GM18520 (cell line): ENCODE results near the gene FBXO28.
A peak's percentile ranks its signal among the peaks of the same experiment; 100 is the strongest.
"Not testable (repeated sequence)": the region's sequence is repeated elsewhere in the genome, so short reads cannot be mapped to it uniquely, and the experiment has no call there.

Source experiments
- ATAC-seq: cut with Tn5 transposase; IDR thresholded peaks from one replicate; pipeline ENCODE4 v1.9.1; 2021; ENCODE audit not compliant: unreplicated experiment

The FBXO28 gene, protein sequence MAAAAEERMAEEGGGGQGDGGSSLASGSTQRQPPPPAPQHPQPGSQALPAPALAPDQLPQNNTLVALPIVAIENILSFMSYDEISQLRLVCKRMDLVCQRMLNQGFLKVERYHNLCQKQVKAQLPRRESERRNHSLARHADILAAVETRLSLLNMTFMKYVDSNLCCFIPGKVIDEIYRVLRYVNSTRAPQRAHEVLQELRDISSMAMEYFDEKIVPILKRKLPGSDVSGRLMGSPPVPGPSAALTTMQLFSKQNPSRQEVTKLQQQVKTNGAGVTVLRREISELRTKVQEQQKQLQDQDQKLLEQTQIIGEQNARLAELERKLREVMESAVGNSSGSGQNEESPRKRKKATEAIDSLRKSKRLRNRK

GRCh38 chr1:224113918-224114786, at the start of gene FBXO28:
FBXO28 (plus strand) TSS chr1:224114111; CDS start chr1:224114130, 19 bp downstream.
- ATAC-seq = peak; percentile 84

DNA sequence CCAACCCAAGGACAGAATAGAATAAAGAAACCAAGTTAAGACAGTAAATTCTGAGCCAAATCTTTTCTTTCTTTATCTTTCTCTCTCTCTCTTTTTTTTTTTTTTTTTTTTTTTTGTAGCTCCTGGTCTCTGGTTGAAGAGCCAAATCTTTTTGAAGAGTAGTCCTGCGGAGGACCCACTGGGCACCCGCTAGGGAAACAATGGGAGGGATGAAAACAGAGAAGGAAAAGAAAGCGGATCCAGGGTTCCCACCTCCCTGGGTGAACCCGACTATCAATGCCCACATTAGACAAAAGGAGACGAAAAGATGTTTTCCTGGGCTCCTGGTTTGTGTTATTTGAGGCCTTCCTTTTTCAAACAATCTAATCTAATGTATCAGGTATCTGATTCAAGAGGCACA, 49.8 kb upstream of the FBXO28 start:
- ATAC-seq = no peak

DNA sequence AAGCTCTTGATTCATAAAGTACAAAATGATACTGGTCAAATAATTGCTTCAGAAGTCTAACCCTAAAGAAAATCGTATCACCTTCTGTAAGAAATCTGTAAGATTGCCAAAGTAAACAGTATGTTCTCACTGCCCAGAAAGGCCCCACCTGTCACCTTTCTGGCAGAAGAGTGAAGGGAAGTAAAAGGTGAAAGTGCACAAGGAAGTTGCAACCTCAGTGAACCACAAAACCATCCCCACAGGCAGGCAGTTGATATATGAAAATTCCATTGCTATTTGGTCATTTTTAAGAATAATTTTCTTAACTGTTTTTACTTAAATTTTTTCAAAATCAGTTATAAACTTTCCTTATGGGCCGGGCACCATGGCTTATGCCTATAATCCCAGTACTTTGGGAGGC, 48.5 kb upstream of the FBXO28 start:
- no peak for ATAC-seq

DNA sequence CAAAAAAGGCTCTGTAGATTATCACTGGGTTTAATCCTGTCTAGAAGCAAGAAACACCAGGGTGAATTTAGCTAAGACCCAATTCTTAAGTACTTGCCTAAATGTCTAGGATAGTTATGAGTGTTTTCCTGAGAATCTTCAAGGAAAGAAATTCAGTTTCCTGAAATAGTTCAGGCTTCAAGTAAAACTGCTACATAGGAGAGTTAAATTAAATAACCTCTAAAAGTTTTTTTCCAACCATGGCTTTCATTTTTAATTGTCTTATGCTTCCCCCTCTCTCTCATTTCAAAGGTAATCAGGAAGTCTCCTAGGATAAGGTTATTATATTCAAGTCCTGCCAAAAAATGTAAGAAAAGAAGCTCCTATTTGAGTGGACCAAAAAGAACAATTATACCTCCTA, 46.7 kb upstream of the FBXO28 start:
- ATAC-seq = no peak

- ATAC-seq = no peak
Observed at GRCh38 chr1:224067621-224068457, 46.1 kb upstream of the FBXO28 start.

DNA sequence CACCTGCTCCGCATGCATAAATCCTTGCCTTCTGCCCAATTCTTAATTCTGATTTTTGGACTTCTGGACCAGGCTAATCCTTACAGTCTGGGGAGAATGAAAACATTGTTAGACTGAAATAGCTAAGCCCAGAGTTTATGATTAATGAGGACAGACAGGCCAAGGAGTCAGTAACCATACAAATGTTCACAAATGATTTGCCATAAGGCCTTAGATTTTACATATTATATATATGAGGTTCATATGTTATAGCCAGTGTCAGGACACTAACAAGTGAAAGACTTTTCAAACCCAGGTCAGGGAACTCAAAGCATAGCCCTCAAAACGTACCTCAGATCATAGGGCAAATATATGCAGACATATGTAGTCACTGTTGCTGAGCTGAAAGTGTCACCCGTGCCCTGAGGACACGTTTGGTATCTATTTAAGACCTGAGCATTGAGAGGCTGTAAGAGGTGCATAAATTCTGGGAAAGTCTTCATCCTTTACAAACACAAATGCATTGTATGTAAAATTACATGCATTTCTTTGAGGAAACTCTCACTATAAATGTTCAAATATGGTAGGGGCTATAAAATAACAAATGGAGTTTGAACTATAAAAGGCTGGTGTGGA, 45.3 kb upstream of the FBXO28 start:
- no peak for ATAC-seq

- no peak for ATAC-seq
Observed at GRCh38 chr1:224069138-224069537, 44.8 kb upstream of the FBXO28 start.

DNA sequence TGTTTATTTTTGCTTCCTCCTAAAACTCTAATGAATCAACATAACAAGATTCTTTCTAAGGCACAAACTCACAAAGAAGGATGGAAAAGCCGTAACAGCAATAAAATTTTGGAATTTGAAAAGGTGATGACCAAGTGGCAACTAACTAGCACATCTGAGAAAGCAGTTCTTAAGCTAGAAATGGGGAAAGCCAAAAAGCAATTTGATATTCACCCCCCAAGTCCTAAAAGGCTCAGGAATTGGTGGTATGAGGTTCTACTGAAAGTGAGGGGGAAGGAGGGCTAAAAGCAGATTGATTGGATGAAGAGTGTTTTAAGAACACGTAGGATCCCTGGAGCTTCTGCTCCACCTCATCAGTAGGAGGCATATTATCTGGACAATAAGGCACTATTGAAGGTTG, 43.4 kb upstream of the FBXO28 start:
- ATAC-seq = no peak

DNA sequence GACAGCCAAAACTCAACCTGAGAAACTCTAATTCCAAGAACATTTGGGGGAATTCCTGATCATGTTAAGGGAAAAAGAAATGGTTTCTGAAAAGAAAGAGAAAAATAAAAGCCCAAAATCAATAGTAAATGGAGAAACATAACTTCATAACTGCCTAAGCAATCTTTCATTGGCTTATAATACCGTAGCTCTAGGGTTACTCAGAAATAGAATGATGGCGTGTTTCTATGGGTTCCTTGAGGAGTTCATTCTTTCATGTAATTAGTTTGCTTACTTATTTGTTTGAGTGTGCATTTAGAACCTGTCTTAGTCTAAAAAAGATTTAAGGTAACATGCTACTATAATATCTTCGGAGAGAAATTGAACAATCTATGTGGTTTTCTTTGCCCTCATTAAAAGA, 37.5 kb upstream of the FBXO28 start:
- no peak for ATAC-seq

DNA sequence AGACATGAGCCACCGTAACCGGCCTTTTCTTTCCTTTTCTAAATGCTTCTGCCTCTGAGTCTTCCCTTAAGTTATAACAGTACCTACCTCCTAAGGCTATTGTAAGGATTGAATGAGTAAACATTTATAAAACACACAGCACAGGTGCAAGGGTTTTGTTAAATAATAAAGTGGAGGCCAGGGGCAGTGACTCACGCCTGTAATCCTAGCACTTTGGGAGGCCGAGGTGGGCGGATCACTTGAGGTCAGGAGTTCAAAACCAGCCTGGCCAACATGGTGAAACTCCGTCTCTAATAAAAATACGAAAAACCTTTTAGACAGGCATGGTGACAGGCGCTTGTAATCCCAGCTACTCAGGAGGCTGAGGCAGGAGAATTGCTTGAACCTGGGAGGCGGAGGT, 34.3 kb upstream of the FBXO28 start:
- not testable (repeated sequence) for ATAC-seq

DNA sequence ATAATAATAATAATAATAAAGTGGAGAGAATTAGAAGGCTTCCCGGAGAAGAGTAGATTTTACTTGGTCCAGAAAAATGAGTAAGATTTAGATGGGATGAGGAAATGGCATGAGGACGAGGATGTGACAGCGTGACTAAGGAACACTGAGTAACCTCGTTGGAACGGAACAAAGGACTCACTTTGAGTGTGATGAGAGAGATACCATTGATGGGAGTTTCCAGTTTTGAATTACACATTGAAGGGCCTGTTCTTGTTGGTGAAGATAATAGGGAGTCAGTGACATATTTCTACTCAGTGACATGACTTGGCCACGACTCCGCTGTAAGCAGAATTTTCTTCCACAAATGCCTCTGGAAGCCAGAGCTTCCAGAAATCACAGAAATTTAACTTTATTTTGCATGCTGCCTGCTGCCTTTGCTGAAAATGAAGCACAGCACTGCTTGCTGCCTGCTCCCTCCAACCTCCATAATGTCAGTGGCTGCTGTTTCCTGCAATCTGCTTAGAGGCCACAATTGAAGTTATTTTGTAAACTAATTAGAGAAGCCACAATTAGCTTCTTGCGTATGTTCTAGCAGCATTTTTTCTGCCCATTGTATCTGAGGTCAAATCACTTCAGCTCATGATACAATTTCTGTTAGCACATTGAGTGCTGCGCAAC, 33.7 kb upstream of the FBXO28 start:
- no peak for ATAC-seq

GRCh38 chr1:224081604-224082003, 32.3 kb upstream of the FBXO28 start:
- ATAC-seq = no peak

DNA sequence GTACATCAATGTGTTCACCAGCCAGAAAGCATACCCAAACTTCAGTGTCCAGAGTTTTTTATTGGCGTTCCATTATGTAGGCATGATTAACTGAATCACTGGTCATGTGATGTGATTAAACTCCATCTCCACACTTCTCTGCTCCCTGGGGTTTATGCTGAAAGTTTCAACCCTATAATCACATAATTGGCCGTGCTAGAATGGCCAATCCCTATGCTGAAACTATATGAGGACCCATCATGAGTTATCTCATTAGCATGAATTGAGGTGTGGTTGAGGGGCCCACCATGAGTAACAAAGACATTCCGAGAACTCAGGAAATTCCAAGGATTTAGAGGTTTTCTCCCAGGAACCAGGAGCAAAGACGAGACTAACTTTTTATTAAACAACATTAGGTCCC, 31.8 kb upstream of the FBXO28 start:
- ATAC-seq = no peak

- ATAC-seq = no peak
Observed at GRCh38 chr1:224084867-224085266, 29.0 kb upstream of the FBXO28 start.

GRCh38 chr1:224085421-224086108, 28.3 kb upstream of the FBXO28 start:
- ATAC-seq = no peak

- no peak for ATAC-seq
Observed at GRCh38 chr1:224087286-224087794, 26.6 kb upstream of the FBXO28 start.

DNA sequence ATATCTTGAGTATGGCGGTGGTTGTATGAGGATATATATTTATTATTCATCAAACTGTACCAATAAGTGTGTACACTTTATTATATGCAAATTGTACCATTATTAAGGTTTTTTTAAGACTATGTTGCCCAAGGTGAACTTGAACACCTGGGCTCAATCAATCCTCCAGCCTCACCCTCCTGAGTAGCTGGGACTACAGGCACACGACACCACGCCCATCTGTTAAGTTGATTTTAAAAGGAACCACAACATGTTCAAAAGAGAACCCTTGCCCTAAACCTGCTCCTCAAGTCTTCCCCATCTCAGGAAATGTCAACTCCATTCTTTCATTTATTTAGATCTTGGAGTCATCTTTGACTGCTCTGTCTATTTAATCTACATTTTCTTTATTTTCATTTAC, 24.3 kb upstream of the FBXO28 start:
- ATAC-seq = no peak

DNA sequence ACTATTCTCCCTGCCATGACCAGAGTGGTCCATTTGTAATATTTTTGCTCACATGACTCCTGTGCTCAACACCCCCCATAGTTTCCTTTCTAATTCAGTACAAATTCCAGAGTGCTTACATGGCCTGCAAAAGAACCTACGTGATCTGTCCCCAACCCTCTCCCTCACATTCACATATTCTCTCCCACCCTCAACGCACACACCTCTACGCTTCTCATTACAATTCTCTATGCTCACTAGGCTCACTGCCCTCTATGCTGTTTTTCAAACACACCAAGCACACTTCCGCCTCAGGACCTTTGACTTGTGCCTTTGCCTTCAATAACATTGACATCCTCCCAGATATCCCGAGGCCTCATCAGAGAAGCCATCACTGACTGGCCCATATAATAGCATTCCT, 23.8 kb upstream of the FBXO28 start:
- ATAC-seq = no peak

- ATAC-seq = no peak
Observed at GRCh38 chr1:224092111-224092510, 21.8 kb upstream of the FBXO28 start.

- no peak for ATAC-seq
Observed at GRCh38 chr1:224092601-224093000, 21.3 kb upstream of the FBXO28 start.
